HepG2 (cell line): ENCODE results near the gene EMC1. TPM values are rescaled to one million over a fixed set of nuclear protein-coding genes. Genes with fewer than 3 reads are reported as not detected.

ENCODE experiments used
- ARNT2 ChIP-seq: sonication (generic); formaldehyde crosslinking; IDR thresholded peaks from 2 replicates; pipeline ENCODE4 v1.8.0; 2022; ENCODE audit warnings: mild to moderate bottlenecking, low read depth, missing genetic modification reagents, moderate library complexity
- ATF6 ChIP-seq: sonication (generic); formaldehyde crosslinking; conservative IDR thresholded peaks from 2 replicates; pipeline ENCODE4 v1.4.0; 2020; ENCODE audit warnings: missing genetic modification reagents
- CREBL2 ChIP-seq: sonication (generic); formaldehyde crosslinking; IDR thresholded peaks from 2 replicates; pipeline ENCODE4 v1.8.1; 2023; ENCODE audit warnings: missing genetic modification reagents, mild to moderate bottlenecking, borderline replicate concordance
- FOXC1 ChIP-seq: sonication (generic); formaldehyde crosslinking; IDR thresholded peaks from 2 replicates; pipeline ENCODE4 v1.8.0; 2022; ENCODE audit warnings: mild to moderate bottlenecking, missing genetic modification reagents, borderline replicate concordance
- HES4 ChIP-seq: sonication (generic); formaldehyde crosslinking; IDR thresholded peaks from 2 replicates; pipeline ENCODE4 v1.9.0; 2021; ENCODE audit warnings: mild to moderate bottlenecking, missing genetic modification reagents, borderline replicate concordance
- MIER2 ChIP-seq: IDR thresholded peaks from 2 replicates; pipeline ENCODE4 v1.6.1; 2016; ENCODE audit warnings: missing biosample characterization, missing genetic modification reagents
- PRDM10 ChIP-seq: sonication (generic); formaldehyde crosslinking; IDR thresholded peaks from 2 replicates; pipeline ENCODE4 v1.4.0; 2020; ENCODE audit warnings: low read depth, missing genetic modification reagents
- SNAI1 ChIP-seq: sonication (generic); formaldehyde crosslinking; IDR thresholded peaks from 2 replicates; pipeline ENCODE4 v1.5.0; 2020; ENCODE audit warnings: mild to moderate bottlenecking, missing genetic modification reagents, borderline replicate concordance
- ZNF318 ChIP-seq: sonication (generic); formaldehyde crosslinking; IDR thresholded peaks from 2 replicates; pipeline ENCODE4 v1.4.0; 2020; ENCODE audit warnings: mild to moderate bottlenecking, missing genetic modification reagents
- ZNF33A ChIP-seq: sonication (generic); formaldehyde crosslinking; IDR thresholded peaks from 2 replicates; pipeline ENCODE4 v1.5.1; 2020; ENCODE audit warnings: missing genetic modification reagents, mild to moderate bottlenecking, moderate library complexity, borderline replicate concordance
- ZNF546 ChIP-seq: sonication (generic); formaldehyde crosslinking; conservative IDR thresholded peaks from 2 replicates; pipeline ENCODE4 v1.8.1; 2023; ENCODE audit warnings: mild to moderate bottlenecking, missing genetic modification reagents
- ZNF549 ChIP-seq: sonication (generic); formaldehyde crosslinking; IDR thresholded peaks from 2 replicates; pipeline ENCODE4 v1.5.0; 2020; ENCODE audit warnings: missing genetic modification reagents
- ZNF724P ChIP-seq: sonication (generic); formaldehyde crosslinking; IDR thresholded peaks from 2 replicates; pipeline ENCODE4 v1.8.0; 2022; ENCODE audit warnings: missing genetic modification reagents, borderline replicate concordance
- ZNF737 ChIP-seq: sonication (generic); formaldehyde crosslinking; IDR thresholded peaks from 2 replicates; pipeline ENCODE4 v1.5.0; 2020; ENCODE audit warnings: missing genetic modification reagents, mild to moderate bottlenecking, borderline replicate concordance
- polyA plus RNA-seq, 8 experiments: library from polyadenylated mRNA; depleted of rRNA in 3 of 8; stranded (reverse) in 7 of 8; unstranded in 1 of 8; fragments of >200 nt; fragmentation: Illumina TruSeq in 4 of 8; extraction: Trizol in 4 of 8; gene quantifications; 2 replicates each; pipeline versions ENCODE4 v1.2.1 to v1.2.3, GENCODE V29; 2011 to 2016; ENCODE audit warnings: low read depth in 4 of 8, missing spikeins in 1 of 8, mixed read lengths in 1 of 8; ENCODE audit not compliant: insufficient read depth in 1 of 8
- total RNA-seq, 5 experiments: library from RNA; depleted of rRNA; stranded (reverse); fragments of >200 nt; fragmentation: Illumina TruSeq; extraction: Trizol; gene quantifications; 2 replicates each; pipeline ENCODE4 v1.2.3, GENCODE V29; 2016; ENCODE audit warnings: low read depth in 1 of 5

EMC1 gene
- total and polyA plus RNA-seq, 2 of the 13 experiments (the other 11 are each of a cell fraction or from before 2014, with no cell fraction given), result 38.0 to 61.3 TPM

DNA sequence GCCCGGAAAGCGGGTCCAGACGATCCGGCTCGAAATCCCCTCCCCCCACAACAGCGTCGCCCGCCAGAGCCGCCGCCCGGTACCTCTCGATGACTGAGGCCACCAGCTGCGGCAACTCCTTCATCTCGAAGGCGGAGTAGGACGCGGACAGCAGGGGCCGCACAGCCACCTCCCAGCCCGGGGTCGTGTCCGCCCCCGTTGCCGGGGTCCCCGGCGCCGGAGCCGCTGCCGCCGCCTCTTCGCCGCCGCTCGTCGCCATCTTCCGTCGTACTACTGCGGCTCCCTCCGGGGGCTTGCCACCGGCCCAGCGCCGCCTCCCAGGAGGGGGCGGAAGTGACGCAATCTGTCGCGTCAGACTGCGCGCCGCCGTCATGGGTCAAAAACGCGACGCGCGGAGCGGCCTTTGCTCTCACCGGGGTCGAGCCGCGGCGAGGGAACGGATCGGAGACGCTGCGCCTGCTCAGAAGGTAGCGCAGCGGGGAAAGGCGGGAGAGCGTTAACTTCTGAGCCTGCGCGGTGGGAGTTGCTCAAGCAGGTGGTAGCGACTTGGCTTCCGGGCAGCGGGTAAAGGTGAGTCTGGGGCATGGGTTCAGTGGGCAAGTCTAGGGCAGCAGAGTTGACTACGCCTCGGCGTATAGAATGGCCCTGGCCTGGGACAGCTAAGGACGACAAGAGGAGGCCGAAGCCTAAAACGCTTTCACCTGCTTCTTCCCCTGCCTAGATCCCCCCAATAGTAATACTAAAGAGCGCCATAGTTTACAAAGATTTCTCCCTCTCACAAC, 41.1 kb downstream of the EMC1 start, which contains the start of gene UBR4 (continued):
- no peak for TF ChIP-seq PRDM10
- no peak for TF ChIP-seq ZNF33A
- TF ChIP-seq ARNT2 (CRISPR knock-in tag), result peak; percentile 49; the same call in 1 of the 2 replicates
- TF ChIP-seq ZNF724P (CRISPR knock-in tag), result 0 out of 2 replicates have a peak, but pooled peaks have one; percentile 7
- no peak for TF ChIP-seq ZNF318 (CRISPR knock-in tag)
- peak; percentile 71 for TF ChIP-seq ZNF546 (CRISPR knock-in tag)
- TF ChIP-seq HES4, result no peak
- no peak for TF ChIP-seq ATF6 (CRISPR knock-in tag)
- peak; percentile 75 for TF ChIP-seq SNAI1 (CRISPR knock-in tag)
- peak; percentile 74; the same call in 1 of the 2 replicates for TF ChIP-seq CREBL2 (CRISPR knock-in tag)
- TF ChIP-seq ZNF737 (CRISPR knock-in tag), result no peak; the same call in 1 of the 2 replicates
- no peak for TF ChIP-seq MIER2 (CRISPR knock-in tag)
- peak; percentile 82 for TF ChIP-seq FOXC1 (CRISPR knock-in tag)
- no peak for TF ChIP-seq ZNF549 (CRISPR knock-in tag)
